GM18505 (cell line): Measurements from ENCODE around the gene CLSTN2.

Source experiments
- ATAC-seq: cut with Tn5 transposase; IDR thresholded peaks from one replicate; pipeline ENCODE4 v1.9.1; 2021; ENCODE audit not compliant: unreplicated experiment
- POLR2A ChIP-seq: IDR thresholded peaks from 4 replicates; pipeline ENCODE4 v1.6.1; 2011; ENCODE audit warnings: borderline replicate concordance; ENCODE audit not compliant: insufficient read depth, insufficient read length; ENCODE audit errors: extremely low read depth

The CLSTN2 gene

DNA sequence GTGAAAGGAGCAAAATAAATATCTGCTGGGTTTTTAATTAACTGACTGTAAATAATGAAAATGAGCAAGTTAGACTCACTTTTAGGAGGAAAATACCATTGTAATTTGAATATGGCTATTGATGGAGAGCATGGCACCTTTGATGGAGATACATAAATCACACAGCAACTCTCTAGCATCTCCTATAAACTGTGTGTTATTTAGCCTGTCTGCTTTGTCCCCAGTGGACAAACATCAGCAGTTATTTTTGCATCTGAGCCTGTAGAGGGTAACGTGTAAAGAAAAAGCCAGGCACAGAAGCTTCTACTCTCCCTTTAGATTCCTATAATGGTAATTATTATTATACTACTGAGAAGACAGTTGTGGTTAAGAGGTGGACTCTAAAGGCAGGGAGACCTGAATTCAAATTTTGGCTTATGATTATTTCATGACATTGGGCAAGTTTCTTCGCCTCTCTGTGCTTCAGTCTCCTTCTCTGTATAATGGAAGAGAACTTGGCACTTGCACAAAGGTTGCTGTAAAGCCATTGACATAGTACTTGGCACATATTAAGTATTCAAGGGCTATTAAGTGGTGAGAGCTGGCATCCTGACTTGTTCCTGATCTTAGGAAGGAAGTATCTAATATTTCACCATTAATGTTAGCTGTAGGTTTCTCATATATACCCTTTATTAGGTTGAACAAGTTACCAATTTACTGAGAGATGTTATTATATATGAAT lies 453.4 kb downstream of the CLSTN2 start:
- ATAC-seq, result no peak
- TF ChIP-seq POLR2A, result no peak

DNA sequence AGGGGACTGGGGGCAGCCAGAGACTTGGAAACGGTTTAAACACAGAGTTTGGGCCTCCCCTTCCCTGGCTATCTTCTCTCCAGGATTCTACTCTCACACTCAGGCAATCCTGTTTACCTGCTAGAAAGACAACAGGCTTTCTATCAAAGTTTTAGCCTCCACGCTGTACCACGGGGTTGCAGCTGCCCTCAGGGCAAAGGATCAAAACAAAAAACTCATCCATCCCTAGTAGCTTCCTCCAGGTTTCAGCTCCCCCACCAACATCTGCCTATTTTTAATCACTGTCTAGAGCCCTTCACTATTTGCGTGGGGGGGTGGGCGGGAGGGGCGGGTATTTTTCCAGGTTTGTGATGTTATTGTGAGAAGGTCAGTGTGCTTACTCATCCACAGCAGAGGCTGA lies 456.1 kb downstream of the CLSTN2 start:
- ATAC-seq, result no peak
- no peak for TF ChIP-seq POLR2A

DNA sequence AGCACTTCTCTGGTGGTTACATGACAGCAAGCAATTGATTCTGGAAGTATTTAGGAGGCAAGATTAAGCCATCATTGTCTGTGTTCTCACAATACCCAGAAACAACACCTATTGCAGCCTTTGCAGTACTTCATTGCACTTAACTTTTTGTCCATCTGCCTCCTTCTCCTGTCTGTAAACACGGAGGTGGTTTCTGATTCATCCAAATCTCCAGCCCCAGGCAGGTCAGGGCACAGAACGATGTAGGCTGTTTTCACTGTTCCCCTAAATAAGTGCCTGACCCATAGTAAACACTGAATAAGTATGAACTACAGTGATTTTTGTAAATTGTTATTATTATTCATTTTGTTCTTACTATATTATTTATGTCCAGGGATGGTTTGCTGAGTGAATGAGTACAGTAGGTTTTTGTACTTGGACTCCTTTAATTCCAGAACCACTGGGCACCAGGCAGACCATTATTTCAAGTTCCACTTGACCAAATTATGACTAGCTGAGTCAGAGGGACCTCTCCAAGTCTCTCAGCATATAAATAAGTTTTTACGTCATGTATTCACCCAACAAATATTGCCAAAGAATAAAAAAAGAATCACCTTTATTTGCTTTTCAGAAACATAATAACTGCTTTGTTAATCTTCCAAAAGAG lies 459.6 kb downstream of the CLSTN2 start:
- ATAC-seq, result no peak
- TF ChIP-seq POLR2A, result no peak

DNA sequence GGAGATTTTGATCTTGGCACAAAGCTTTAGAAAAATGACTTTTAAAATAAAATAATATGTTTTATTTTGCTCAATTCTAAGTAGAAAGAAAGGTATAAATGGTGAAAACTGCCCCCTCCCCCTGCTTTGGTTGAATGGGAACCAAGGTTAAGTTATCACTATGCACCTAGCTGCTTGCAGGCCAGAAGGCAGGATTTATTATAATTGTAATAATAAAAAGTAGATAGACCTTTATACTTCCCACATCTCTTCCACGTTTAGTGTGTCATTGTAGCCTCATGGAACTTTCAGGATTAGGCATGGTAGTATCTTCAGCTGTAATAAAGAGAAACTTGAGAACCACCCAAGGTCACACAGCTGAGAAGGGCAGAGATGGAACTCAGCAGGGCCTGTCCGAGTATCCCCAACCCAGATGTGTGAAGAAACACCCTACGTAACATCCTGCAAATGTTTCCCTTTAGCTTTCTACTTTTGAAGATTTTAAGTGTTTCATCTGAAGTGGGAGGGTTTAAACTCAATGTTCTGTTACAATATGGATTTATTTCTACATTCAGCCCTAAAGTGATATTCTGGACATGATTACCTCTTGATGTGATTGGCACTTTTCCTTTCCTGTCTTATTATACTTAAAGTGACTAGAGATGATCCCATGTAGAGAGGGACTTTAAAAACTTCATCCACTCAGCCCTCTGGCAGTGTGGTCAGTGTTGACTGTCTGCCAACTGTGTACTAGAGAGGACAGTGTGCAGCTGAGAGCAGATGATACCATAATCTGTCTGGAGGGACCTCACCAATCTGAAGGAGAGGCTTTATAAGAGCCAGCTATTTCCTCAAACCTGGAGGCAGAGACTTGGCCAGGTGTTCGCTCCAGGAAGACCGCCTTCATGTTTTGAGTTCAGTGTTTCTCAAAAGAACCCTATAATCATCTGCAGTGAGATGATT lies 460.4 kb downstream of the CLSTN2 start:
- ATAC-seq, result no peak
- TF ChIP-seq POLR2A, result no peak

DNA sequence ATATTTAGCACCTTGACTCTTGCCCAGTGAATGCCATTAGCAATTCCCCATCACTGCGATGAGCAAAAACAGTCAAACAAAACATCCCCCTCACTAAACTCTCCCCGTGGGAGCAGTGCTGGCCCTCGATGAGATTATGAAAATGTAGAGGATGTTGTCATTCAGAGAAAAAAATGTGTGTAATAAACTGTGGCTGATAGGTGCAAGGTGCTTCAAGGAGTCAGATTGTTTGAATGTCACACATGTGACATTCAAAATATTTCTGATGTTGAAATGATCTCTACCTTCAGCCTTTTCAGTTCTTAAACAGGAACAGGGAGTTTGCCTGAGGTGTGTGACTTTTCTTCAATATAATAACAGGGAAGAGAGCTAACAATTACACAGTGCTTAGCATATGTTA lies 461.1 kb downstream of the CLSTN2 start:
- no peak for TF ChIP-seq POLR2A
- no peak for ATAC-seq

DNA sequence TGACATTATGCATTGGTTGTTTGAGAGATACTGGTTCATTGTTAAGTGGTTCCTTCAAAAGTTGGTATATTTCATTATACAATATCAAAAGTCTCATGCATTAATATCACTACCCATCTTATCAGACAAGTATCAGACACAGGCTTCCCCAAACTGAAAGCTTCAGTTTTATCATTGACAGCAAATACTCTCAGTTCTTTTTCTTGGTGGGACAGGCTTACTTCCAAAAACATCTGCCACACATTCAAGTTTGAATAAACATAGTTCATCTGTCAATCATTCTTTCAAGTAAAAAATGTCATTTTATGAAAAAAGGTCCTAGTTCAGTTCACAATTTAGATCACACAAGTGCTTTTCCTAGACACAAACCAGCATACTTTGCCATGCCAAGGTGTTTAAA lies 462.9 kb downstream of the CLSTN2 start:
- no peak for TF ChIP-seq POLR2A
- no peak for ATAC-seq

DNA sequence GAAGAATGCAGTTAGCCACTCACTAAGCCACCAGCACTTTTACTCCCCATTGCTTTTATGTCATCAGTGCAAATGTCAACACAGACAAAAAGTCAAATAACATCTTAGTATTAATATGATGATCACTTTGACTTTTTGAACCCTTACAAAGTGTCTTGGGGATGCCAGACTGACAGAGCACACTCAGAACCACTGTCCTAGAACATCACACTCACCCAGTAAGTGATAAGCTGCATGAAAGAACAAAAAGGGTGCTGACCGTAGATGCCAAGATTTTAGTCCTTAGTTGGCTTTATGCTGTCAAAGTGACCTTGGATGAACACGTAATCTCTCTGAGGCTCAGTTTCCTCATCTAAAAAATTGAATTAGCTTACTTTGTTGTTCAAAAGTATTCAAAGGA lies 463.4 kb downstream of the CLSTN2 start:
- no peak for ATAC-seq
- no peak for TF ChIP-seq POLR2A

DNA sequence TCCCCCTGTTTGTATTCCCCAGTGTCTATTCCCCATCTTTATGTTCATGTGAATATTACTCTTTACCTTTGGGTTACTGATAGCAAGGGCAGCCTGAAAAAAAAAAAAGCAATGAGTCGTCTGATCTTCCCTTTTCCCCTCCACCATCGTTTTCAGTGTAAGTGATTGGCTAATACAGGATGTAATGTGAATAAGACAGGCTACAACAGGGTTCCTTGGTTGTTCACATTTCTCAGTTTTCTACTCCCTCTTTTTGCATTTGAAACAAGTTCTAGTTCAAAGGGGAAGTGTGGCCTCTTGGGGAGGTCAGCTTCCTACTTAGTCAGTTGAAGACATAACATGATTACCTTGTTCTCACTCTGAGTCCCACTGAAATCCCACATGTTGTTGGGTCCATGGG lies 464.9 kb downstream of the CLSTN2 start:
- no peak for ATAC-seq
- TF ChIP-seq POLR2A, result no peak

DNA sequence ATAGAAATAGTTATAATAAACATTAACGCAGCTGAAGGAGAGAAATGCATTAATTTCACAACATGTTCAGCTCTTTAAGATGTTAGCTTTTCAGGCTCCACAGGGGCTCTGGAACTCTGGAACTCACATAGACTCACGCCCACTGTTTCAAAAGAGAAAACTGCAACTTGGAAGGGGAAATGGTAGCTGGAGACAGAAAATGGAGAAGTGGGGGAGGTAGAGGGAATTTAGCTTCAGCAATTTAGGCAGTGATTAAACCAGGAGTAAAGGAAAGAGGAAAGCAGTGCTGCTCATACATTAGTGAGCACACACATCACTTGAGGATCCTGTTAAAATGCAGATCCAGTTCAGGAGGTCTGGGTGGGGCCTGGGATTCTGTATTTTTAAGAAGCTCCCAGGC lies 468.1 kb downstream of the CLSTN2 start:
- no peak for ATAC-seq
- no peak for TF ChIP-seq POLR2A

DNA sequence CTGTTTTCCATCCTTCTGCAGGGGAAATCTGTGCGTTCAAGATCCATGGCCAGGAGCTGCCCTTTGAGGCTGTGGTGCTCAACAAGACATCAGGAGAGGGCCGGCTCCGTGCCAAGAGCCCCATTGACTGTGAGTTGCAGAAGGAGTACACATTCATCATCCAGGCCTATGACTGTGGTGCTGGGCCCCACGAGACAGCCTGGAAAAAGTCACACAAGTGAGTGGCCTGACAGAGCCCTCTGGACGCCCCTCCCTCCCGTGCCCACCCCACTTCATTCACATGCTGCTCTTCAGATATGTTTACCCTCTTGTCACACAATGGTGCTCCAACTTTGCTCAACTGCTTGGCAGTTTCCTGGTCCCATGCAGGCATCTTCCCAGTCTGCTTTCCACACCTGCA lies 468.6 kb downstream of the CLSTN2 start:
- ATAC-seq, result no peak
- no peak for TF ChIP-seq POLR2A

DNA sequence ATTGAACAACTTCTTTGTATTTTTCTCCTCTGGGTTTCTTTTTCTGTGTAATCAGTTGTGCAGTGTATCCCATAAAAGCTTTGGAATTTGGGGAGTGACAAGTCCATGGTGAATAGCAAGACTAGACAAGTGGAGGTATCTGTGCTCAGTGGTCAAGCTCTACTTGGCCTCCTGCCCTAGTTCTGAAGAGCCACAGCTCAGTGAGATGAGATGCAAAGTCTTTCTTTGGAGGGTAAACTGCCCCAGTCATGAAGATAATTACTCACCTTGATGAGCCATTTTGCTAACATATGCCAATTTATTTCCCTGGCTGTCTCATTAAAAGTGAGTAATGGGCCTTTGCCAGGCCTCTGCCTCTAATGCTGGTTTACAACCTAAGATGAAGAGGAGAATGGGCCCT lies 471.7 kb downstream of the CLSTN2 start:
- no peak for TF ChIP-seq POLR2A
- no peak for ATAC-seq

DNA sequence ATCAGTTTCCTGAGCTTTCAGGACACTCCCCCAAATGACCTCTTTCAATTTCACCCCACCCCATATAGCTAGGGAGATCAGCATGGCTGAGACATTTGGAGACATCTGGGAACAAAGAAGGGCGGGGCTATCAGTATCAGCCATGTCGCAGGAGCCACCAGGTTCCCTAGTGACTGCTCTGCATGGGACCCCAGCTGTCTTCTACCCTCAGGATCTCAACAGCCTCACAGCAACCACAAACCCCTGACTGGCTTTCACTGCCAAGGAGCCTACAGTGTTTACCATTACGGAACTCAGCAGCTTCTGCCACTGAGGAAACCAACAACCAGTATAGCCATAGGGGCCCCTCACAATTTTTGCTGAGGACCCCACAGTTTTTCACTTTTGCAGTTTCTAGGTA lies 473.3 kb downstream of the CLSTN2 start:
- no peak for TF ChIP-seq POLR2A
- no peak for ATAC-seq

DNA sequence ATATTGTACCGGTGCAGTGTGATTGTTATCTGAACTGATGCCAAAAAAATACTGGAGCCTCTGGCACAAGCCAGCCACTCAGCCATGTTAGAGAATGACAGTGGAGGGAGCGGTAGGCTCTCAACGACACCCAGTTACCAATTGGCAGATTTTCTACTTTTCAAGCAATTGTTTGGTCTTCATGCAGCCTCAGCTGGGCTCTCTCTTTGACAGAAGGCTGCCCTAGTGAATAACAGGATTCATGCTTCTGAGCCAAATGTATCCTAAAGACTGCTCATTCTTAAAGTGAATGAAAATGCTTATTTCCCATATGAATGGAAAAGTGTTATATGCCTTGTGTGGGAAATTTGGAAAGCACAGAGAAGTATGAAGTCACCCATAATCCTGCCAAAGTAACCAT lies 481.7 kb downstream of the CLSTN2 start:
- no peak for ATAC-seq
- no peak for TF ChIP-seq POLR2A
